ENCODE results near the gene CNIH2.

The CNIH2 gene

GRCh38 chr11:66278363-66279091 lies 552 bp downstream of the CNIH2 start:
- Histone ChIP-seq H3K4me2 (no peak overlapping the region), H2AFZ (ENCODE audit: low read depth) (no peak overlapping the region), H3K27me3 (ENCODE audit: insufficient read depth, low read depth) (peaks cover 4% of the 10 kb centered on the region; the same call in 1 of the 2 replicates), H3K4me3 (IDR thresholded peaks at IDR 0.05; ENCODE audit: insufficient read depth, low read depth, low read length) (no peak overlapping the region), H3K27ac (no peak overlapping the region), H3K36me3 (ENCODE audit: insufficient read depth) (no peaks in the 10 kb centered on the region), H3K9ac (no peak overlapping the region), H3K4me1 (ENCODE audit: low read depth, poor library complexity, severe bottlenecking) (peaks cover 27% of the 10 kb centered on the region), H3K79me2 (ENCODE audit: insufficient read depth, low read depth) (no peaks in the 10 kb centered on the region), H4K20me1 (ENCODE audit: insufficient read depth) (no peaks in the 10 kb centered on the region)
- no peak for TF ChIP-seq CTCF (conservative IDR thresholded peaks at IDR 0.05; ENCODE audit: low read depth, low read length)

- H3K4me2 ChIP-seq = no peak overlapping the region
- no peaks in the 10 kb centered on the region for H4K20me1 ChIP-seq (ENCODE audit: insufficient read depth)
- peaks cover 27% of the 10 kb centered on the region for H3K4me1 ChIP-seq (ENCODE audit: low read depth, poor library complexity, severe bottlenecking)
- H3K4me3 ChIP-seq (IDR thresholded peaks at IDR 0.05; ENCODE audit: insufficient read depth, low read depth, low read length) = no peak overlapping the region
- no peak overlapping the region for H3K27ac ChIP-seq
- H3K36me3 ChIP-seq (ENCODE audit: insufficient read depth) = no peaks in the 10 kb centered on the region
- TF ChIP-seq CTCF (conservative IDR thresholded peaks at IDR 0.05; ENCODE audit: low read depth, low read length) = no peak
- H3K9ac ChIP-seq = no peak overlapping the region
- H3K27me3 ChIP-seq (ENCODE audit: insufficient read depth, low read depth) = peaks cover 4% of the 10 kb centered on the region; the same call in 1 of the 2 replicates
- H3K79me2 ChIP-seq (ENCODE audit: insufficient read depth, low read depth) = no peaks in the 10 kb centered on the region
- H2AFZ ChIP-seq (ENCODE audit: low read depth) = no peak overlapping the region
These were observed 1.2 kb downstream of the CNIH2 start for GRCh38 chr11:66279092-66279734.

DNA sequence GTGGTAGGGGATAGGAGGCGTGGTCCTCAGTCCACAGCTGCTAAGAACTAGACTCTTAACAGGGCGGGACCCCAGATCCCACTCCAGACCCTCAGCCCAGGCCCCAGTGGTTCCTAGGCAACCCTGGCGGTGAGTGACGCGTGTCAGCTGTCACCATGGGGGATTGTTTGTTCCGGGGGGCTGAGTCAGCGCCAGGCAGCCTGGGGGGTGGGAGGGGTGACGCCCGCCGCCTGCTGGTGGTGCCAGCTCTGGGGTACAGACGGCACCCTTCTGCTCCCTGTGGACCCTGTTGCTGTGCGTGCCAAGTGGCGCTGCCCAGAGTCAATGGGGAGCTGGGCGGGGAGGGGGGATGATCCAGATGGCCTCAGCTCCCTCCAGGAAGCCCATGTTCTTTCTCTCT lies 2.5 kb downstream of the CNIH2 start:
- peaks cover 4% of the 10 kb centered on the region; the same call in 1 of the 2 replicates for H3K27me3 ChIP-seq (ENCODE audit: insufficient read depth, low read depth)
- peaks cover 27% of the 10 kb centered on the region for H3K4me1 ChIP-seq (ENCODE audit: low read depth, poor library complexity, severe bottlenecking)
- no peaks in the 10 kb centered on the region for H4K20me1 ChIP-seq (ENCODE audit: insufficient read depth)
- no peaks in the 10 kb centered on the region for H3K36me3 ChIP-seq (ENCODE audit: insufficient read depth)
- no peak overlapping the region for H3K4me3 ChIP-seq (IDR thresholded peaks at IDR 0.05; ENCODE audit: insufficient read depth, low read depth, low read length)
- no peak overlapping the region for H2AFZ ChIP-seq (ENCODE audit: low read depth)
- H3K79me2 ChIP-seq (ENCODE audit: insufficient read depth, low read depth) = no peaks in the 10 kb centered on the region
- no peak overlapping the region for H3K9ac ChIP-seq
- TF ChIP-seq CTCF (conservative IDR thresholded peaks at IDR 0.05; ENCODE audit: low read depth, low read length) = no peak
- no peak overlapping the region for H3K4me2 ChIP-seq
- no peak overlapping the region for H3K27ac ChIP-seq

- H3K4me1 ChIP-seq (ENCODE audit: low read depth, poor library complexity, severe bottlenecking) = peaks cover 27% of the 10 kb centered on the region
- H2AFZ ChIP-seq (ENCODE audit: low read depth) = no peak overlapping the region
- H3K4me2 ChIP-seq = no peak overlapping the region
- TF ChIP-seq CTCF (conservative IDR thresholded peaks at IDR 0.05; ENCODE audit: low read depth, low read length) = no peak
- H3K27me3 ChIP-seq (ENCODE audit: insufficient read depth, low read depth) = peaks cover 4% of the 10 kb centered on the region; the same call in 1 of the 2 replicates
- H3K27ac ChIP-seq = no peak overlapping the region
- no peak overlapping the region for H3K9ac ChIP-seq
- H3K79me2 ChIP-seq (ENCODE audit: insufficient read depth, low read depth) = no peaks in the 10 kb centered on the region
- no peak overlapping the region for H3K4me3 ChIP-seq (IDR thresholded peaks at IDR 0.05; ENCODE audit: insufficient read depth, low read depth, low read length)
- H4K20me1 ChIP-seq (ENCODE audit: insufficient read depth) = no peaks in the 10 kb centered on the region
- no peaks in the 10 kb centered on the region for H3K36me3 ChIP-seq (ENCODE audit: insufficient read depth)
These were observed 3.0 kb downstream of the CNIH2 start for GRCh38 chr11:66281001-66281400.

Measured in KMS-11 (cell line).